PFSK-1 (cell line): ENCODE data around the gene TNN.

Experiments
- FOXP2 ChIP-seq: optimal IDR thresholded peaks from 2 replicates; pipeline ENCODE3; 2011; ENCODE audit warnings: borderline replicate concordance, control low read depth, inconsistent platforms; ENCODE audit not compliant: insufficient read depth; ENCODE audit errors: extremely low read length, extremely low read depth
- POLR2AphosphoS5 ChIP-seq: IDR thresholded peaks from 2 replicates; pipeline ENCODE4 v1.6.1; 2012; ENCODE audit warnings: low read depth, mild to moderate bottlenecking, control low read depth, low read length, moderate library complexity
- SIN3A ChIP-seq: IDR thresholded peaks from 2 replicates; pipeline ENCODE4 v1.6.1; 2012; ENCODE audit warnings: mild to moderate bottlenecking, low read length, moderate library complexity, borderline replicate concordance; ENCODE audit not compliant: insufficient read depth
- TAF1 ChIP-seq: IDR thresholded peaks from 2 replicates; pipeline ENCODE4 v1.6.1; 2012; ENCODE audit warnings: low read length, control low read depth, borderline replicate concordance; ENCODE audit not compliant: insufficient read depth
- TF ChIP-seq, protein P1 (sequence below), 2 experiments: IDR thresholded peaks; 2 replicates each; pipeline versions ENCODE4 v1.6.1 to v1.8.0; 2011 to 2012; ENCODE audit warnings: low read depth in 2 of 2, low read length in 2 of 2, control low read depth in 1 of 2, inconsistent platforms in 1 of 2, mild to moderate bottlenecking in 1 of 2, moderate library complexity in 1 of 2; ENCODE audit not compliant: insufficient read depth in 1 of 2

DNA sequence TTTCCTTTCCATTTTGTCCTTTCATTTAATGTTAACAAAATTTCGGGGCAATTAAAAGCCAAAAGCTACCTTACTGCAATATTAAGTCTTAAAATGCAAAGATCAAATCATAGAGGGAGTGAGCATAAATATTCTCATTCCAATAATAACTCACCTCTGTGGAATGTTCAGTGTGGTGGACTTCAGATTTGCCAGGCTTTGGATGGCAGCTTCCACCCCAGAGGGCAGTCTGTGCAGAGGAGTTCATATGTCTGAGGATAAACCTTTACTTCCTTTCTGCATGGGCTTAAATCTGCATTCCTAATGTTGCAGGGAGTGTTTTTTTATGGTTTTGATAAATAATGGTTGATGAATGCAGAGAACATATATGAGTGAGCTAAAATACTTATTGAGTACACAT, 108.6 kb downstream of the TNN start:
- TF ChIP-seq, protein P1, sequence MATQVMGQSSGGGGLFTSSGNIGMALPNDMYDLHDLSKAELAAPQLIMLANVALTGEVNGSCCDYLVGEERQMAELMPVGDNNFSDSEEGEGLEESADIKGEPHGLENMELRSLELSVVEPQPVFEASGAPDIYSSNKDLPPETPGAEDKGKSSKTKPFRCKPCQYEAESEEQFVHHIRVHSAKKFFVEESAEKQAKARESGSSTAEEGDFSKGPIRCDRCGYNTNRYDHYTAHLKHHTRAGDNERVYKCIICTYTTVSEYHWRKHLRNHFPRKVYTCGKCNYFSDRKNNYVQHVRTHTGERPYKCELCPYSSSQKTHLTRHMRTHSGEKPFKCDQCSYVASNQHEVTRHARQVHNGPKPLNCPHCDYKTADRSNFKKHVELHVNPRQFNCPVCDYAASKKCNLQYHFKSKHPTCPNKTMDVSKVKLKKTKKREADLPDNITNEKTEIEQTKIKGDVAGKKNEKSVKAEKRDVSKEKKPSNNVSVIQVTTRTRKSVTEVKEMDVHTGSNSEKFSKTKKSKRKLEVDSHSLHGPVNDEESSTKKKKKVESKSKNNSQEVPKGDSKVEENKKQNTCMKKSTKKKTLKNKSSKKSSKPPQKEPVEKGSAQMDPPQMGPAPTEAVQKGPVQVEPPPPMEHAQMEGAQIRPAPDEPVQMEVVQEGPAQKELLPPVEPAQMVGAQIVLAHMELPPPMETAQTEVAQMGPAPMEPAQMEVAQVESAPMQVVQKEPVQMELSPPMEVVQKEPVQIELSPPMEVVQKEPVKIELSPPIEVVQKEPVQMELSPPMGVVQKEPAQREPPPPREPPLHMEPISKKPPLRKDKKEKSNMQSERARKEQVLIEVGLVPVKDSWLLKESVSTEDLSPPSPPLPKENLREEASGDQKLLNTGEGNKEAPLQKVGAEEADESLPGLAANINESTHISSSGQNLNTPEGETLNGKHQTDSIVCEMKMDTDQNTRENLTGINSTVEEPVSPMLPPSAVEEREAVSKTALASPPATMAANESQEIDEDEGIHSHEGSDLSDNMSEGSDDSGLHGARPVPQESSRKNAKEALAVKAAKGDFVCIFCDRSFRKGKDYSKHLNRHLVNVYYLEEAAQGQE (IDR thresholded peaks at IDR 0.05; ENCODE audit: insufficient read depth in 1 of 2, low read depth in 2 of 2, low read length in 2 of 2), result no peak
- no peak for TF ChIP-seq POLR2AphosphoS5
- TF ChIP-seq TAF1, result no peak
- no peak for TF ChIP-seq SIN3A
- TF ChIP-seq FOXP2, result no peak
